ENCODE measurements around the gene XPA.
"Not testable (repeated sequence)": the region's sequence is repeated elsewhere in the genome, so short reads cannot be mapped to it uniquely, and the experiment has no call there.

XPA gene

DNA sequence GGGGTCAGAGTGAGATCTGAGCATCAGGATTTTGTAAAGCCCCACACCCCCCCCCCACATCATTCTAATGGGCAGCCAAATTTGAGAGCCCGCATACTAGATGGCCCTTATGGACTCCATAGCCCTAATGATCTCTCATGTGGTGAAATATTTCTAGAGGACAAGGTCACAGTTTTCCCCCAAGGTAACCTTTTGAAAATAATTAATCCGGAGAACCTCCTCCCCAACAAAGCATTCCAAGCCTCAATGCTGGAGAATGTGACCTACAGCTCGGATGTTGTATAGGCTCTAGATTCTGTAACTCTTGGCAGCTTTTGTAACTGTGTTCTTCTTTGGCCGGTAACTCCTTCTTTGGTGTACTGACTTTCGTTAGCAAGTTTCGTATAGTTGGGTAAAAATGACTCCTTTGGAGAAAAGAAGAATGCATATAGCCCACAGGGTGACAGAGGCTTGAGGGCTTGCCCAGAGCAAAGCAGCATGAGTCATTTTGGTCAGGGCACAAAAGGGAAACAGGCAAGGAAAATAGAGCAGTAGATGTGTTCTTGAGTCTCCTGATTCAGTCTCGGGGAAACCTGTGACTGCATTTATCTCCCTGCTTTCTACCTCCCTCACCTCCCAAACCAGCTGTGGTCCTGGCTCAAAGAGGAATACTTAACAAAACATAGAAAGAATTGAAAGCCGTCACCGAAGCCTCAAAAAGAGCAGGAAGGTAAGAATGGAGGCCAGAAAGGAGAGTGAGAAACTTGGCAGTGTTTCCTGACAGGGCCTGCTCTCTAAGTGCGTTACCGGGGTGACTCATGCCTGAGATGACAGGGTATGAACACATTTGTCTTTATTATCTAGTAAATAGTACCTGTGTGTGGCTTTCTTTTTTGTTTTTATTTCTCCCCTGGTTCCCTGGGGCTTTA, 6.6 kb upstream of the XPA start:
- no peak for DNase-seq

DNA sequence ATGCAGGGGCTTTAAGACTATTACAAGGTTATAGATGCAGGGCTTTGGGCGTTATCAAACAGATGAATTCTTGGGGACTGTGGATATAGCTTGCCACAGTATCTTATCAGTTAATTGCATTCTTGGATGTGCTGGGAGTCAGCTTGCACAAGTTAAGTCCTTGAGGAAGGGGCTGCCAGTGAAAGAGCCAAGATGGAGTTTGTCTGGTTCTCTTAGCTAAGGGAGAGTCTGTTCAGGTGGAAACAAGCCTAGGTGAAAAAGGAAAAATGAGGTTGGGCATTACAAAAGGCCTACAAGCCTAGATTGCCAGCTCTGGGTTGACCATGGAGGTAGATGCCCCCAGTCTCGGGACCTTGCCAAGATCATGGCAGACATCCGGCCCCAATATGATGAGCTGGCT, 2.7 kb upstream of the XPA start:
- not testable (repeated sequence) for DNase-seq

DNA sequence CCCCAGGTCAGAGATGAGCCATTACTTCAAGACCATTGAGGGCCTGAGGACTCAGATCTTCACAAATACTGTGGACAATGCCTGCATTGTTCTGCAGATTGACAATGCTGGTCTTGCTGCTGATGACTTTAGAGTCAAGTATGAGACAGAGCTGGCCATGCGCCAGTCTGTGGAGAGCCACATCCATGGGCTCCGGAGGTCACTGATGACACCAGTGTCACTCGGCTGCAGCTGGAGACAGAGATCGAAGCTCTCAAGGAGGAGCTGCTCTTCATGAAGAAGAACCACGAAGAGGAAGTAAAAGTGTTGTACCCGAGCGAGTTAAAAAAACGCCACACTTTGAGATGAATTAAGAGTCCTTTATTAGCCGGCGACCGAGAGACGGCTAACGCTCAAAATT, 2.1 kb upstream of the XPA start:
- not testable (repeated sequence) for DNase-seq

DNA sequence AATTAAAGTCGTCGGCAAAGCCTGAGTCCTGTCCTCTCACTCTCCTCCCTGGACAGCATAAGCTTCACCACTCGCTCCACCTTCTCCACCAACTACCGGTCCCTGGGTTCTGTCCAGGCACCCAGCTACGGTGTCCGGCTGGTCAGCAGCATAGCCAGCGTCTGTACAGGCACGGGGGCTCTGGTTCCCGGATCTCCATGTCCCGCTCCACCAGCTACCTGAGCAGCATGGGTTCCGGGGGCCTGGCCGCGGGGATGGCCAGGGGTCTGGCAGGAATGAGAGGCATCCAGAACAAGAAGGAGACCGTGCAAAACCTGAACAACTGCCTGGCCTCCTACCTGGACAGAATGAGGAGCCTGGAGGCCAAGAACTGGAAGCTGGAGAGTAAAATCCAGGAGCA, 1.7 kb upstream of the XPA start:
- DNase-seq = no peak

DNA sequence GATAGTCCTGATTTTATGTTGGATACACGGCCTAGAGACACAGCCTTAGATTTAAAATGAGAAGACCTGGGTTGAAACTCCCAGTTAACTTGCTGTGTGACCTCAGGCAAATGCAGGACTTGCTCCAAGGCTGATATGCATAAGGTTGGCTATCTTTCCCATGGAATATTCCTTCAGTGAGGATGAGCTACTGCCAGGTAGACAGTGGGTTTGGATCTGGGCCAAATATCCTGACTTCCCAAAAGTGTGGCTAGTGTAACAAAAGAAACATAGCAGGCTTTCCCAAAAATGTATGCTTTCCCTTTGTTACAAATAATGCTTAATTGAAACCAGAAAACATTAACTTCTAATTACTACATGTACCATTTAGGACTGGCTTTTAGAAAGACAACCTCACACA, 697 bp upstream of the XPA start:
- DNase-seq = no peak

DNA sequence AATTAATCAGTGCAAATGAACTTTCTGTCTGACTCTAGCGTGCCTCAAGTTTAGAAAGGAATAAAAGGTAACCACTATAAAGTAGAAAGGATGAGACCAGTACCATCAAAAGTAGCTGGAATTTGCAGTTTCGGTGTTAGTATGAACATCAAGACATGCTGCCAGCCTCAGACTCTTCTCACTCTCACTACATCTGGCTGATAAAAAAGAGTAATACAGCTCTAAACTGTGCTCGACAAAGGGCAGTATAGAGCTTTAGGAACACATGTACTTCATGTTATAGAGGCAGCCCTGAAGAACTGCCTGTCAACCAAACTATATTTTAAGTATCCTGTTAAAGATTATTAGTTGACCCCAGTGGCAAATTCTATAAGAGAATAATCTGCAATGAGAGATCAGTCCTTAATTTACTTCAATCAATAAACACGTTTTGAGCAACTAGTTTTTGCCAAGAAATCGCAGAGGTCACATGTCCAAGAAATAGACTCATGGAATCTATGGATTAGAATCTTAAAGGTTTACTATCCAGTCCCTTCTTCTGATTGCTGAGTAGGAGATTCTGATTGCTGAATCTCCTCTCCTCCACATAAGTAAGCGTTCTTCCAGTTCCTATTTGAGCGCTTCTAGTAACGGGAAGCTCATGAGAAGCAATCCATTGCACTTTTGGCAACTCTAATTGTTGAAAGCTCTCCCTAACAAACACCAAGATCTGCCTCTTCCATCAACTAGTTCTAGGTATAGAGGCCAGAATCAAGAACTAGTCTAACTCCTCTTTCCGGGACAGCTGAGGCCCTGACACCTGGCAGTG, 941 bp downstream of the XPA start:
- no peak for DNase-seq

DNA sequence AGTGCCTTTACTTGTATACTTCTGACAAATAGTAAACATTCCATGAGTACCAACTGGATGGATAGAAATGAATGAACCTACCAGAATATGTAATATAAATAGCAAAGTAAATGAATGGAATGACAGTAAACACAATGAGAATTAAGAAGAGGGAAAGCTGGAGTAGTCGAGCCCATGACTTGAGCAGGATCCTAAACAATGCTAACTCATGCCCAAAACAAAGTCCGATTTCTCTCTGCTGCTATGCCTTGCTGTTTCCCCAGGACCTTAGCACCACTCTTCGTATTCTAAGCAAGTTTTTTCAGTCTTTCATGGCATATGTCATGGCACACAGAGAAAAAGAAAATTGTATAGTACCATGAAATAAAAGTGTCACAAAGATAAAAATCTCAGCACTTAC, 1.8 kb downstream of the XPA start:
- DNase-seq = no peak

DNA sequence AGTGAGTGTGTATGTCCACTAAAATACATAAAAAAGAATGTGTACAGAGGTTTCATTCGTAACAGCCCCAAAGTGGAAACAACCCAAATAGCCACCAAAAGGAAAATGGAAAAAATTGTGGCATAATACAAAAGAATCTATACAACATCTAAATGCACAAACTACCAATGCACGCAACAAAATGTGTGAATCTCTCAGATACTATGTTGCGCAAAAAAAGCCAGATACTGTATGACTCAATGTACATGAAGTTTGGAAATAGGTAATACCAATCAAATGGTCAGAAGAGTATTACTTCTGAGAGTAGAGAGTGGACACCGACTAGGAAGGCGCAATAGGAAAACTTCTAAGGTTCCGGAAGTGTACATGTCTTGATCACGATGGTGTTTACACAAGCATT, 2.4 kb downstream of the XPA start:
- DNase-seq = no peak

DNA sequence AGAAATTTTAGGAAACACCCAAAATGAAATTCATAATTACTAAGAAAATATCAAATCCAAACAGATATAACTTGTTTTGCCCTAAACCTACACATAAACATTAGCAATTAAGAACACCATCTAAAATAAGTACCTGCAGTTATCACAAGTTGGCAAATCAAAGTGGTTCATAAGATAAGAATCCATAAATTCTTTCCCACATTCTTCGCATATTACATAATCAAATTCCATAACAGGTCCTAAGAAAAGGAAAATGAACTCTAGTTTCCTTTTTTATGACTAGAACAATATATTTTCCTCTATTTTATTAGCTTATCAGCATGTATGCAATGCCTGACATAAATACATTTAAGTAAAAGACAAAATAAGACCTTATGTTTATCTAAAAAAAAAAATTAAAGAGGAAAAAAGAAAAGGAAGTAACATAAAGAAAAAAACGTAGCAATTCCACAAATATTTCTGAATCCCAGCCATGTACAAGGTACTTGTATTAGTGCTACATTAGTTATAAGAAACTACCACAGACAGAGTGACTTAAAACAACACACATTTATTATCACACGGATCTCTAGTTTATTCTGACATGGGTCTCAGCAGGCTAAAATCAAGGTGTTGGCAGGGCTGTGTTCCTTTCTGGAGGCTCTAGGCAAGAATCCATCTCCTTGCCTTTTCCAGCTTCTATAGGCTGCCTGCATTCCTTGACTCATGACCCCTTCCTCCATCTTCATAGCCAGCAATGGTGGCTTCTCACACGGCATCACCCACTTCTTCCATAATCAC, 7.5 kb downstream of the XPA start:
- no peak for DNase-seq

DNA sequence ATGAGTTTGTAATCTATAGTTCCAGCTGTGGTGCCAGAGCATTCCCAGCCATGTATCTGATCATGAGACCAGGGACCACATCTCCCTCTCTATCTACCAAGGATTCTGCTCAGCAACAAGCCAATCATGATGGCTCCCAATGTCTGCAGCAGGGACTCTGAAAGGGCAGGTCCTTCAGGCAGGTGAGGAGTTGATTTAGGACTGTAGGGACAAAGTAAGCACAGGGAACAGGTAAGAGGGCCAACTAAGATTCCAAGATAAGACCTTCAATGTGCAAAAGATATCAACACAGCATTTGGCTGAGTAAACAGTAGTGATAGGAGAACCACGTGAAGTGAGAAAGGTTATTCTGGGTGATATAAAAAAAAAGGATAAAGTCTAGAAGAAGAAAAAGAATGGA, 8.5 kb downstream of the XPA start:
- DNase-seq = no peak

DNA sequence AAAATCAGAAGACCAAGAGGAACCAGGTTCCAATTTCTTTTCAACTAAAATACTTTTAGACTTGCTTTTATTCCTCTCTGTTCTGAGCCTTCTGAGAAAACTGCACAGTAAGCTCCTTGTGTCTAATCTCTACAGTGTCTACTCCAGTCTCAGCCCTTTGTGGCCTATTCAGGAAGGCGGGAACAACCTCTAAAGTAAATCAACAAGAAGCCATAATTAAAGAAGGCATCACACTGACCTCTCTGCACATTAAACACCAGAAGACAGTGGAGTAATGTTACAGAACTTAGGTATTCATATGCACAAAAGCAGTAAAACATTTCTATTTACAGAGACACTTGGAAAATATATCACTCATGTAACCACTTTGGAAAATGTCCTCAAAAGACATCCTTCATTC, 14.9 kb downstream of the XPA start:
- DNase-seq = no peak

DNA sequence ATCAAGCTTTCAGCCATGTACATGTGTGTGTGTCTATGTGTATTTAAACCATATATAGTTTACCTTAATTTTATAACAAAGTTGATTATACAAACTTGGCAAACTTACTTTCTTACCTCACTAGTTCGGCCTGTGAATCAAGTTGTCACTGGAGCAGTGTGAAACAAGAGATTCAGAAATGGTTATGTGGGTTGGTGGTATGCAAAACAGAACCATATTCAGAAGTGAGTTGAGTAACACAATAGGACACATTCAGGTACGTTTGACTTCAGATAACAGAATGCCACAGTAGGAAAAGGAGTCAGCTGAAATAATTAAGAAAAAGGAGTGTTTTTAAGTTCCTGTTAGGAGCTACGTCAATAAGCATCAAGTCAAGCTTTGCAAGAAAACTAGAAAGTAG, 21.5 kb downstream of the XPA start:
- DNase-seq = no peak

DNA sequence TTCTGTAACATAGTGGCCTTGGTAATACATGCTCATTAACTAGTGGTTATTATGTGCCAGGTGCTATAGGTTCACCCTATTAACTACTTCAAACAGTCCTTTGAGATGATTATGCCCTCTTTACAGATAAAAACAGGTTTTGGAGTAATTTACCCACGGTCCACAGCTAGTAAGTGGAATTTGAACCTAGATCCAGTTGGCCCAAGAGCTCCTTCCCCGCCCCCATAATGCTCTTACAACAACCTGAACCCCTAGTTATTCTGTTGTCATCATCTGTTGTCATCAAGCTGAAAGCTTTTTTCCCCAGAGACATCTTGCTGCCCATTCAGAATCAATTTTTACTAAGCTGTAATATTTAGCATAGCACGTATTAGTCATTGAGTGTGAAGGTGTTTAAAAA, 23.2 kb downstream of the XPA start:
- DNase-seq = no peak

DNA sequence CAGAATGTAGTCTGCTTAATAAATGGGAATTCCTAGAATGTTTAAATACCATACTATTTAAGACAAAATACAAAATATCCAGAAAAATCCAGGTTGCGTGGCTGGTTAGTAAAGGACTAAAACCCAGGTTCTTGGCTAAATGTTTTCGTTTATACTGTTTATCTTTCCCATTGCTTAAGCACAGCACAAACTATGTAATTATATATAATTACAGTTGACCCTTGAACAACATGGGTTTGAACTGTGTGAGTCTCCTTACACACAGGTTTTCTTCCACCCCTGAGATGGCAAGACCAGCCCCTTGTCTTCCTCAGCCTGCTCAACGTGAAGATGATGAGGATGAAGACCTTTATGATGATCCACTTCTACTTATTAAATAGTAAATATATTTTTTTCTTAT, 24.7 kb downstream of the XPA start:
- DNase-seq = no peak

DNA sequence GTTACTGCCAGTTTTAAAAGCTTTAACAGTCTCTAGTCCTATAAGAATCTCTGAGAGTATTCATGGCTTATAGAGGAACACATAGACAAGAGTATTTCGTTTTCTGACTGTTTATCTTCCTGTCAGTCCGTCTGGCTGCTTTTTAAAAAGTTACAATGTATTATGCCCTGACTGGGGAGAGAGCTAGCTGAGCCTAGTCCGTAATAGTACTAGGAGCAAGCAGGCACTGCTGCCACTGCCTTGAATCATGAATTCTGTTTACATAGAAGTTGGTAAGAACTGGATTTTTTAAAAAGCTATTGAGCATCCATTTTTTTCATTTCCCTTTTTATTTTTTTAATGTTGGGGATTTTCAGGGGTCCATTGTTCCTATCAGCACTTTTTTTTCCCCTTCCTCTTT, 26.6 kb downstream of the XPA start:
- no peak for DNase-seq

DNA sequence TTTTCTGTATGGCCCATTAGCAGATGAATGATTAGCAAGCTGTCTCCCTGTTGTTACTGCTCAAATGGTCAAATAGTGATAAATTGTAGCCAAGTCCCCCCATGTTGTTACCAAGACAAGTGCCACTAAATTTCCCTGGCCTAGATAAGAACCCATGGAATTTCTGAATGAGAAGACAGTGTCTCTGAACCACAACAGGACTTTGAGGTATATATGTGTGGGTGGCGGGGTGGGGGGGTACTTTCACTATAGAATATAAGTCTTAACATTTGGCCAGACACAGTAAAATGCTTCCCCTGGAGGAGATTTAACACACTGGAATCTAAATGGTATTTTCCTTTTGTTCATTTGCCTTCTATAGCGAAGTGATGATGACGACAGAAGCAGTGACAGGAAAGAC, 28.7 kb downstream of the XPA start:
- DNase-seq = no peak

DNA sequence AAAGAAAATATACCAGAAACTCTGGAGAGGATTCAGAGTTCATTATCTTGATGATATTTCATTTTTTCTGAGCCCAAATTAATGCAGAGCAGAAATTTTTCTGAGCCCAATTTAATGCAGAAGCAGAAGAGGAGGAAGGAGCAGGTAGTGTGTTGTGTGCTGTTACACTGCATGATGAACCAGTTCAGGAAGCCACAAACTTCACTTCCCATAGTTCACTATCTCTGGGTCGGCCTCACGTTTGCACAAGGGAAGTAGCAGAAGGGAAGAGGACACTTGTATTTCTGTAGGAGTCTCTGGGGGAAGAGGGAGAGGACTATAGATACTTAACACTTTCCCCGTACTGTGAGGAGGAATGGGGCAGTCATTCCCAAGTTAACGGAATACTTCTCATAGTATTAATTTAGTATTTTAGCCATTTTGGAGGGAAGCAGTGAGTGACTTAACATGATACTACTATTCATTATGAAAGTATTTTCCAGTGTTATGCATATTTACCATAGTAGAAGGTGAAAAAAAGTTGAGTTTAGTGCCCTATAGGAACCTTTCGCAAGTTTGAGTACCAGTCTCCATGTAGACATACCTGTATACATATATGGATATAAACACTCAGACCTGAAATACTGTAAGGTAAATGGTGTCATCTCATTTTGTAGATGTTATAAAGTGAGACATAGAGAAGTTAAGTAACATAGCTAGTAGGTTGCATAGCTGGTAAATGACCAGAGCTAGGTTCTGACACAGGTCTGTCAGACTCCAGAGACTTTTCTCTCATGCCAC, 30.0 kb downstream of the XPA start:
- no peak for DNase-seq

DNA sequence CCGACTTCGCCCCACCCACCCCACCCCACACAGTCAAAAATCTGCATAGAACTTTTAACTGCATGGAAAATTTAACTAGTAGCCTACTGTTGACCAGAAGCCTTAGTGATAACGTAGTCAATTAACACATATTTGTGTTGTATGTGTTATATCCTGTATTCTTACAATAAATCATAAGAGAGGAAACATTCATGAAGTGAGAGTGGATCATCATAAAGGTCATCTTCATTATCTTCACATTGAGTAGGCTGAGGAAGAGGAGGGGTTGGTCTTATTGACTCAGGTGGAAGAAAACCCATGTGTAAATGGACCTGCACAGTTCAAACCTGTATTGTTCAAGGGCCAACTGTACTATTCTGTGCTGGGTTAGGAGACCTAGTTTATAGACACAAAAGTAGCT, 31.4 kb downstream of the XPA start:
- DNase-seq = no peak

DNA sequence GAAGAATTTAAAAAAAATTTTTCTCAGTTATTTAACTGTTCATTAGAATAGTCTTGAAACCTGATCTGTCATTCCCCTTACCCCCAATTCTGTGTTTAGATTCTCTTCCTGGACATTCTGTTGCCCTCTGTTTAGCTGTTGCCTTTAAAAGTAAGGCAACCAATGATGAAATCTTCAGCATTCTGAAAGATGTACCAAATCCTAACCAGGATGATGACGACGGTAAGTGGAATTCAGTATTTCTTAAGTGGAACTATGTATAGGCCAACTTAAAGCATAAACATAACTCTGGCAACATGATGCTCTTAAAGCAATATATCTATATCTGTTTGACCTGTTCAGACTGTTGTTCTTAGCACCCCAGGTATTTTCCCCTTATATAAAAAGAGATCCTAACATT, 36.3 kb downstream of the XPA start:
- DNase-seq = no peak

DNA sequence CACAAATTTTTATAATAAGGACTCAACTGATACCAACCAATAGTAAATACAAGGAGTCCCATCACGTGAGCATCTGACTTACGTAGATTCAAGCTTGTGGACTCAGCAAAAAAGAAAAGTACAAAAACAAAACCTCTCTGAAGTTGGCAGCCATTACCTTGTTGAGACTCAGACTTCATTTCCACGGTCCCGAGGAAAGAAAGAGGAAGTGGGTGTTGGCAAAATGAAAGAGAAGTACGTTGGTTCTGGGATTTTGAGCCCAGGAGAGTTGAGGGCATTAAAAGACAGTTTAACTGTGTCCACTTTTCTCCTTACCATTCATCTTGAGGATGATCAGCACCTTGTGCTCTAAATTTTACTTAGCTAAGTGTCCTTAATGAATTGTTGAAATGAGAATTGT, 36.8 kb downstream of the XPA start:
- DNase-seq = no peak

DNA sequence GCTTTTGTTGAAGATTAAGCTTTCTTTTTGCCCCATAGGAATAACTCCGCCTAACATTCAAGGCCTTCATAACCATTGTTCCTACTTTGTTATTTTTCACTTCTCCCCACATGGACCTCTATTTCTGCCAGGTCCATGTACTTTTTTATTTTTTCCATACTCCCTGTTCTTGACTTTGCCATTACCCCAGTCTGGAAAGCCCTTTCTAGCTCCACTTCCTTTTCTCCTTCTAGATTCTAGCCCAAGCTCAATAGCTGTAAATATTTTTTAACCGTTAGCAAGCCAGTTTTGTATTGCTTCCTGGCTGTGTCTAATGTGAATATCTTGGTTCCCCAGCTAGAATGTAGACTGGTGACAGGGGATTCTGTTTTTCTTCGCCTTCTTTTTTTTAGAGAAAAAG, 37.4 kb downstream of the XPA start:
- DNase-seq = no peak

DNA sequence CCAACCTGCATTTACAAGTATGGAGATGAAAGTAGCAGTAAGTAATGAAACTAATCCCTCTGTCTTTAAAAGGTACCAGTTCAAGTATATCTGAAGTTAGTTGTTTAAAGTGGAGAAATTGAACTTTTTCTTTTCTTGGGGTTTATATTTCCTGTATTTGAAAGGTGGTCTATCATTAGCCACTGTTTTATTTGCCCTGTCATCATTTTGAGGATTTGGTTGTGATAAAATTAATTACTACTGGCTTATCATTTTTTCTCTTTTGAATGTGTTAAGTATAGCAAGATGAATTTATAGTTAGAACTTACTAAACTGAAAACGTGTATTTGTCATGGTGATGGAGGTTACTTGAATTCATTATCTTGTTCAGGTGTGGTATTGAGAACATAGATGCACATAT, 38.4 kb downstream of the XPA start:
- DNase-seq = no peak

DNA sequence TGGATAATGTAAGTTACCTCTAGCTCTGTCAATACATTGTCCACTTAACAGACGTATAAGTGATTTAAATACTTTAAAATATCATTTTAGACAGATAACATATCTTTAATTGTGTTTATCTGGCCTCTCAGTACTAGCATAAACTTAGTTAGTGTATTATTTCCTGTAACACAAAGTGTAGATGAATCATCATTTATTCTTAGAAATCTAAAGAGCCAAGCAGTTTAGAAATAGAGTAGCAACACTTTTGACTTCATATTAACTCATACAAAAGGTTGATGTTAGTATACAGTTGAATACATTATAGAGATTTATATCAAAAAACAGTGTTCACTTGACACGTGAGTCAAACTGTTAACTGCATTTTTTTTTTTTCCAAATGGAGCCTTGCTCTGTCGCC, 45.5 kb downstream of the XPA start:
- no peak for DNase-seq
